Mesenchymal stem cell (in vitro differentiated cells and primary cell): ENCODE measurements around the gene CGB5.
"Not testable (repeated sequence)": the region's sequence is repeated elsewhere in the genome, so short reads cannot be mapped to it uniquely, and the experiment has no call there.

Source experiments
- DNase-seq: peaks from one replicate; pipeline ENCODE4 v3.0.0-alpha.2; 2013
- H2AFZ ChIP-seq: one replicate; pipeline ENCODE4 v1.6.1; 2013; ENCODE audit warnings: low read depth, mild to moderate bottlenecking, control low read depth, inconsistent platforms, low read length, moderate library complexity
- H2AK5ac ChIP-seq: 2 replicates; pipeline ENCODE4 v1.6.1; 2013; ENCODE audit warnings: low read length, moderate library complexity, mild to moderate bottlenecking, inconsistent platforms; ENCODE audit not compliant: severe bottlenecking
- H2BK120ac ChIP-seq: one replicate; pipeline ENCODE4 v1.6.1; 2013; ENCODE audit warnings: low read depth, mild to moderate bottlenecking, inconsistent platforms, low read length, moderate library complexity
- H2BK12ac ChIP-seq, 2 experiments: one replicate each; pipeline ENCODE4 v1.6.1; 2013; ENCODE audit warnings: inconsistent platforms in 2 of 2, low read length in 2 of 2, mild to moderate bottlenecking in 2 of 2, moderate library complexity in 2 of 2, control low read depth in 1 of 2
- H2BK15ac ChIP-seq: one replicate; pipeline ENCODE4 v1.6.1; 2013; ENCODE audit warnings: mild to moderate bottlenecking, low read depth, inconsistent platforms; ENCODE audit not compliant: poor library complexity, severe bottlenecking
- H2BK5ac ChIP-seq: 2 replicates; pipeline ENCODE4 v1.6.1; 2013; ENCODE audit warnings: low read depth, mild to moderate bottlenecking, low read length, control low read depth, inconsistent platforms; ENCODE audit not compliant: poor library complexity, severe bottlenecking
- H3K14ac ChIP-seq, 2 experiments: one replicate each; pipeline ENCODE4 v1.6.1; 2013; ENCODE audit warnings: inconsistent platforms in 2 of 2, low read length in 2 of 2, control low read depth in 1 of 2, mild to moderate bottlenecking in 1 of 2, moderate library complexity in 1 of 2
- H3K18ac ChIP-seq, 2 experiments: one replicate each; pipeline ENCODE4 v1.6.1; 2013; ENCODE audit warnings: inconsistent platforms in 2 of 2, low read length in 2 of 2, control low read depth in 1 of 2, low read depth in 1 of 2, mild to moderate bottlenecking in 1 of 2
- H3K23ac ChIP-seq, 2 experiments: one replicate each; pipeline ENCODE4 v1.6.1; 2013; ENCODE audit warnings: inconsistent platforms in 2 of 2, low read length in 2 of 2, mild to moderate bottlenecking in 2 of 2, moderate library complexity in 2 of 2, control low read depth in 1 of 2
- H3K27ac ChIP-seq: 2 replicates; pipeline ENCODE4 v1.5.1; 2013; ENCODE audit warnings: mild to moderate bottlenecking, moderate library complexity, low read length, control low read depth, inconsistent platforms; ENCODE audit not compliant: poor library complexity, severe bottlenecking
- H3K27me3 ChIP-seq, 2 experiments: 2 replicates each; pipeline versions ENCODE4 v1.6.1 to v1.7.0; 2013; ENCODE audit warnings: low read length in 2 of 2, mild to moderate bottlenecking in 2 of 2, moderate library complexity in 2 of 2, control low read depth in 1 of 2, inconsistent platforms in 1 of 2; ENCODE audit not compliant: control insufficient read depth in 1 of 2, insufficient read depth in 1 of 2
- H3K36me3 ChIP-seq, 2 experiments: 2 replicates each; pipeline versions ENCODE4 v1.6.1 to v1.7.0; 2013; ENCODE audit warnings: low read length in 2 of 2, control low read depth in 1 of 2, inconsistent platforms in 1 of 2, low read depth in 1 of 2, mild to moderate bottlenecking in 1 of 2; ENCODE audit not compliant: insufficient read depth in 2 of 2, control insufficient read depth in 1 of 2
- H3K4ac ChIP-seq, 2 experiments: one replicate each; pipeline ENCODE4 v1.6.1; 2013; ENCODE audit warnings: inconsistent platforms in 2 of 2, low read length in 2 of 2, mild to moderate bottlenecking in 2 of 2, moderate library complexity in 2 of 2, control low read depth in 1 of 2, low read depth in 1 of 2
- H3K4me1 ChIP-seq: 2 replicates; pipeline ENCODE4 v1.6.1; 2013; ENCODE audit warnings: low read depth, low read length, control low read depth; ENCODE audit not compliant: control insufficient read depth, insufficient read depth
- H3K4me2 ChIP-seq: 2 replicates; pipeline ENCODE4 v1.6.1; 2013; ENCODE audit warnings: low read length, mild to moderate bottlenecking, inconsistent platforms; ENCODE audit not compliant: poor library complexity, severe bottlenecking
- H3K4me3 ChIP-seq, 2 experiments: 2 replicates each; pipeline versions ENCODE4 v1.5.1 to v1.7.0; 2013; ENCODE audit warnings: low read length in 2 of 2, mild to moderate bottlenecking in 2 of 2, control low read depth in 1 of 2, low read depth in 1 of 2; ENCODE audit not compliant: insufficient read depth in 1 of 2
- H3K79me1 ChIP-seq: replicated peaks from 2 replicates; pipeline ENCODE4 v1.6.1; 2013; ENCODE audit warnings: mild to moderate bottlenecking, control low read depth, low read length, inconsistent platforms; ENCODE audit not compliant: poor library complexity, severe bottlenecking
- H3K9ac ChIP-seq: 2 replicates; pipeline ENCODE4 v1.7.0; 2013; ENCODE audit warnings: mild to moderate bottlenecking, low read length, moderate library complexity
- H3K9me3 ChIP-seq: 2 replicates; pipeline ENCODE4 v1.7.0; 2013; ENCODE audit warnings: mild to moderate bottlenecking, low read length; ENCODE audit not compliant: control insufficient read depth
- H4K8ac ChIP-seq: one replicate; pipeline ENCODE4 v1.6.1; 2013; ENCODE audit warnings: inconsistent platforms, mild to moderate bottlenecking, low read length, moderate library complexity
- H4K91ac ChIP-seq: one replicate; pipeline ENCODE4 v1.6.1; 2013; ENCODE audit warnings: mild to moderate bottlenecking, low read length, inconsistent platforms
- WGBS: methylation state at CpG from one replicate; pipeline ENCODE4 v1.1.7; 2013; ENCODE audit warnings: mixed read lengths; 5-methylcytosine and 5-hydroxymethylcytosine counted together

The CGB5 gene

GRCh38 chr19:49025599-49025998, 18.0 kb upstream of the CGB5 start:
- Histone ChIP-seq H3K27me3 (peaks cover 0 to 10% of the 10 kb centered on the region in 2 experiments), H3K4me1 (peaks cover 11% of the 10 kb centered on the region)
- H3K36me3 ChIP-seq, H3K27ac ChIP-seq, H2BK15ac ChIP-seq, H3K9ac ChIP-seq, H2AFZ ChIP-seq, H3K4me2 ChIP-seq, H3K4ac ChIP-seq, H3K9me3 ChIP-seq, H4K91ac ChIP-seq, DNase-seq, H2BK5ac ChIP-seq, H2BK12ac ChIP-seq, H2BK120ac ChIP-seq, H2AK5ac ChIP-seq, H3K14ac ChIP-seq, H3K23ac ChIP-seq, H3K18ac ChIP-seq, H4K8ac ChIP-seq, H3K4me3 ChIP-seq, H3K79me1 ChIP-seq: not testable (repeated sequence)
- WGBS, result 59% methylated on average over 22 of the region's 23 CpGs

- not testable (repeated sequence) for H3K18ac ChIP-seq, H3K27ac ChIP-seq, H2BK120ac ChIP-seq, H2BK12ac ChIP-seq, H3K79me1 ChIP-seq, H3K4me1 ChIP-seq, H3K27me3 ChIP-seq, H3K9me3 ChIP-seq, H3K9ac ChIP-seq, H2BK15ac ChIP-seq, DNase-seq, H2AFZ ChIP-seq, H3K4me3 ChIP-seq, H4K8ac ChIP-seq, H2BK5ac ChIP-seq, H2AK5ac ChIP-seq, H3K4ac ChIP-seq, H3K36me3 ChIP-seq, H4K91ac ChIP-seq, H3K23ac ChIP-seq, H3K14ac ChIP-seq, H3K4me2 ChIP-seq
- 97% methylated on average over 6 of the region's 9 CpGs for WGBS
Observed at GRCh38 chr19:49028686-49029085, 15.0 kb upstream of the CGB5 start.

- not testable (repeated sequence) for H3K36me3 ChIP-seq, H2AFZ ChIP-seq, H3K4me3 ChIP-seq, H2BK120ac ChIP-seq, H2BK15ac ChIP-seq, H2BK5ac ChIP-seq, H3K9ac ChIP-seq, H3K23ac ChIP-seq, H3K79me1 ChIP-seq, H3K4me1 ChIP-seq, H2BK12ac ChIP-seq, H3K18ac ChIP-seq, H4K91ac ChIP-seq, H3K27ac ChIP-seq, H3K9me3 ChIP-seq, H4K8ac ChIP-seq, H3K27me3 ChIP-seq, H2AK5ac ChIP-seq, H3K4ac ChIP-seq, H3K14ac ChIP-seq, H3K4me2 ChIP-seq
- DNase-seq, result peak; percentile 16
- 40% methylated on average over 10 of the region's 14 CpGs for WGBS
Observed at GRCh38 chr19:49029749-49030148, 13.9 kb upstream of the CGB5 start.

GRCh38 chr19:49030323-49030722, 13.3 kb upstream of the CGB5 start:
- H2AFZ ChIP-seq, H3K27ac ChIP-seq, H3K4me1 ChIP-seq, H3K27me3 ChIP-seq, H3K4me3 ChIP-seq, H3K4ac ChIP-seq, H4K91ac ChIP-seq, H2BK15ac ChIP-seq, H3K4me2 ChIP-seq, H2AK5ac ChIP-seq, H2BK12ac ChIP-seq, DNase-seq, H3K36me3 ChIP-seq, H3K9me3 ChIP-seq, H3K18ac ChIP-seq, H3K79me1 ChIP-seq, H3K14ac ChIP-seq, H3K23ac ChIP-seq, H4K8ac ChIP-seq, H3K9ac ChIP-seq, H2BK120ac ChIP-seq, H2BK5ac ChIP-seq: not testable (repeated sequence)
- WGBS, result 100% methylated on average over 3 of the region's 8 CpGs
